ENCODE results near the gene SRPRB. TPM values are rescaled to one million over a fixed set of nuclear protein-coding genes. Genes with fewer than 3 reads are reported as not detected.

SRPRB gene
- total and polyA plus RNA-seq, 2 donors (not counting 3 experiments of a cell fraction or from before 2014, with no cell fraction given) = 22.7 to 69.2 TPM

DNA sequence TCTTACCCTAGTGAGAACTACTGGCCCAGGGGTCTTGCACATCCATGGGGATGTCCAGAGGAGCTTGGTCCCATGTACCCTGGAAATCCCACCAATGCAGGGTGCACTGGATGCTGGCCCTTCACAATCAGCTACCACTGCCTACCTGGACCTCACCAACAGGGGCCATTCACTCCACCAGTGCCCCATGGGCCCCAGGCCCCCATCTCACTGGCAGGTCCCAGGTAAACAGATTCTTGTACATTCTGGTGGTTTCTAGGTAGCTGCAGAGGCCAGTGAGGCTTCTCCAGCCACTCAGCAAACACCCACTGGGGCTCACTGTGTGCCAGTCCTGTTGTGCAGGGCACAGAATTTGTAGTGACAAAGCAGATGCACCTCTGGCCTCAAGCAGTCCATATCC lies 65.2 kb downstream of the SRPRB start:
- H3K9me3 ChIP-seq (replicated peaks; ENCODE audit: control insufficient read depth, insufficient read depth, low read length) = no peaks in the 10 kb centered on the region

More for the DNA sequence above, 65.2 kb downstream of the SRPRB start:
- Histone ChIP-seq H3K36me3 (ENCODE audit: control insufficient read depth in 2 of 2, extremely low read depth in 1 of 2, insufficient read depth in 2 of 2, low read length in 2 of 2) (no peaks in the 10 kb centered on the region), H3K27ac (ENCODE audit: insufficient read depth, low read depth, low read length) (no peak overlapping the region), H2AFZ (ENCODE audit: low read depth, low read length) (no peak overlapping the region), H3K4me3 (replicated peaks in 1 of 3; ENCODE audit: insufficient read depth in 1 of 3, low read depth in 1 of 3, low read length in 3 of 3) (no peak overlapping the region), H4K20me1 (replicated peaks; ENCODE audit: control insufficient read depth, extremely low read depth, insufficient read depth, low read length) (no peaks in the 10 kb centered on the region), H3K9me1 (replicated peaks; ENCODE audit: control insufficient read depth, extremely low read depth, insufficient read depth, low read length) (no peaks in the 10 kb centered on the region), H3K27me3 (ENCODE audit: control insufficient read depth in 2 of 2, insufficient read depth in 2 of 2, low read length in 2 of 2) (no peaks in the 10 kb centered on the region), H3K4me2 (ENCODE audit: insufficient read depth, low read length) (no peak overlapping the region), H3K9ac (replicated peaks; ENCODE audit: extremely low read depth, insufficient read depth, low read length) (no peak overlapping the region), H3K79me2 (ENCODE audit: control insufficient read depth, insufficient read depth, low read length) (no peaks in the 10 kb centered on the region), H3K4me1 (ENCODE audit: control insufficient read depth, extremely low read depth, insufficient read depth, low read length) (peaks cover 9% of the 10 kb centered on the region)
- CTCF ChIA-PET = no interaction called here
- intact Hi-C loops (cut with micrococcal nuclease) = no loop called here
- dilution Hi-C loops (cut with MboI; ENCODE audit: extremely low pct_ligation_motif_present, low sequenced_read_pairs) = no loop called here
- DNase-seq (ENCODE audit: low read depth, low spot score) (no peak), FAIRE-seq (no peak)
- no peak for TF ChIP-seq MYC (IDR thresholded peaks at IDR 0.05; ENCODE audit: low read depth, low read length)
- TF ChIP-seq EZH2 (IDR thresholded peaks at IDR 0.05; ENCODE audit: borderline replicate concordance, low read depth, low read length, severe bottlenecking) = no peak
- no peak for TF ChIP-seq GATA2 (IDR thresholded peaks at IDR 0.05; ENCODE audit: insufficient read depth, insufficient read length, low read depth, low read length)
- TF ChIP-seq POLR2A (IDR thresholded peaks at IDR 0.05; ENCODE audit: low read depth, low read length) = no peak
- no peak for TF ChIP-seq POLR2AphosphoS5 (IDR thresholded peaks at IDR 0.05; ENCODE audit: insufficient read depth, low read depth, low read length)
- no TSS peak for BruUV-seq (replicated peaks)
- POLR2A ChIA-PET = no interaction called here

Other genes starting within 250 kb of the SRPRB start
- 200 and 229 TPM in 2 replicates for gene CDV3, start 232.1 kb upstream of the SRPRB start, total RNA-seq
- 35.3 and 46.7 TPM in 2 replicates for gene CDV3, start 232.1 kb upstream of the SRPRB start, polyA plus RNA-seq
- gene TOPBP1, start 143.9 kb upstream of the SRPRB start, total RNA-seq = 42.2 and 42.4 TPM in 2 replicates
- 20.9 and 23.3 TPM in 2 replicates for gene TOPBP1, start 143.9 kb upstream of the SRPRB start, polyA plus RNA-seq
- gene TF, start 59.4 kb upstream of the SRPRB start, total RNA-seq = 0.21 and 0.69 TPM in 2 replicates
- 0.32 and 0.45 TPM in 2 replicates for gene TF, start 59.4 kb upstream of the SRPRB start, polyA plus RNA-seq
- gene RAB6B, start 90.1 kb downstream of the SRPRB start, total RNA-seq = 5.0 and 6.7 TPM in 2 replicates
- 1.7 and 2.1 TPM in 2 replicates for gene RAB6B, start 90.1 kb downstream of the SRPRB start, polyA plus RNA-seq
- gene SLCO2A1, start 224.1 kb downstream of the SRPRB start, total RNA-seq = 1.4 and 2.7 TPM in 2 replicates
- 11.9 and 13.2 TPM in 2 replicates for gene SLCO2A1, start 224.1 kb downstream of the SRPRB start, polyA plus RNA-seq